Esophagus muscularis mucosa (tissue), 4 donors: ENCODE measurements around the gene COA3.

Source experiments
- CTCF ChIP-seq, 3 experiments: fragments of 200-600 bp in 2 of 3; fragments of 450-650 bp in 1 of 3; sonication (generic) in 2 of 3; IDR thresholded peaks; one replicate each; pipeline ENCODE4 v1.5.1; 2017 to 2019; ENCODE audit warnings: antibody characterized with exemption in 3 of 3, mild to moderate bottlenecking in 2 of 3, moderate library complexity in 1 of 3
- EP300 ChIP-seq: sonication (generic); formaldehyde crosslinking; IDR thresholded peaks from one replicate; pipeline ENCODE4 v1.6.1; 2017; ENCODE audit warnings: antibody characterized with exemption
- POLR2A ChIP-seq: fragments of 450-650 bp; IDR thresholded peaks from one replicate; pipeline ENCODE4 v1.6.1; 2017; ENCODE audit warnings: antibody characterized with exemption, moderate library complexity, mild to moderate bottlenecking, low read depth
- POLR2AphosphoS5 ChIP-seq, 2 donors: sonication (generic); formaldehyde crosslinking; IDR thresholded peaks; one replicate each; pipeline ENCODE4 v1.6.1; 2017; ENCODE audit warnings: antibody characterized with exemption in 2 of 2

GRCh38 chr17:42754782-42755181, 43.7 kb downstream of the COA3 start:
- TF ChIP-seq CTCF (IDR thresholded peaks at IDR 0.05), result no peak
- TF ChIP-seq POLR2AphosphoS5 (IDR thresholded peaks at IDR 0.05), result peak; percentile 42 to 46
- no peak for TF ChIP-seq POLR2A
- no peak for TF ChIP-seq EP300
